ENCODE results near the gene FBLN2.

The FBLN2 gene

DNA sequence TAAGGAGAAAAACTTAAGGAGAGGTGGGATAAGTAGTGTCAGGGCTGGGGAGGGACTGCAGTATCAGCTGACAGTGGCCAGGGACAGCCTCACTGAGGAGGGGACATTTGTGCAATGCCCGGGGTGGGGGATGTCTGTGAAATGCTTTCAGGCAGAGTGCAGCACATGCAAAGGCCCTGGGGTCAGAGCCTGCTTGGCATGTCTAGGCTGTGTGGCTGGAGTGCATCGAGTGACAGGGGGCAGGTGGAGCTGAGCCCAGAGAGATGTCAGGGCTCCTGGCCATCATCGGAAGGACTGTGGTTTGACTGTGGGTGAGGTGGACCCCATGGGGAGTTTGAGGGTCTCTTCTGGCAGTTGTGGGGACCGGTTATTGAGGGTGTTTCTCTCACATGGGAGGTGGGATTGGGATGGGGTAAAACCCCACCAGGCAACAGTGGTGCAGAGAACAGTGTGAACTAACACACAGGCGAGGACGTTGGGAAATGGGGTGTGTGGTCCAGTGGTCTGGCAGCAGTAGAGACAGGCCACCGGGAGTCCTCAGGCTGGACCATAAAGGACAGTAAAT, 61.2 kb downstream of the FBLN2 start:
- no peak for DNase-seq

- no peak for DNase-seq
Measured at GRCh38 chr3:13611221-13611620, 62.3 kb downstream of the FBLN2 start.

DNA sequence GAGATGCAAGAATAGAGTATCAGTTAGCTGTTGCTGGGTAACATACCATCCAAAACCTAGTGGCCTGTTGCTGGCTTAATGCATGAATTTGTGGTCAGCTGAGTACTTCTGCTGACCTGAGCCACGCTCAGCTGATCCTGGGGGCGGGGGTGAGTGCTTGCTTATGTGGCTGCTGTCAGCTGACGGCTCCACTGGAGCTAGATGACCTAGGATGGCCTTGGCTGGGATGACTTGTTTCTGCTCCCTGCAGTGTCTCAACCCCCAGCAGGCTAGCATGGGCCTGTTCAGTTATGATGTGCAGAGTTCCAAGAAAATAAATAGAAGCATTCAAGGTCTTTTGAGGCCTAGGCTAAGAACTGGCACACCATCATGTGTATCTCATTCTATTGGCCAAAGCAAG, 63.9 kb downstream of the FBLN2 start:
- DNase-seq = no peak

GRCh38 chr3:13613343-13614190, 64.6 kb downstream of the FBLN2 start:
- no peak for DNase-seq

GRCh38 chr3:13614607-13615006, 65.7 kb downstream of the FBLN2 start:
- no peak for DNase-seq

DNA sequence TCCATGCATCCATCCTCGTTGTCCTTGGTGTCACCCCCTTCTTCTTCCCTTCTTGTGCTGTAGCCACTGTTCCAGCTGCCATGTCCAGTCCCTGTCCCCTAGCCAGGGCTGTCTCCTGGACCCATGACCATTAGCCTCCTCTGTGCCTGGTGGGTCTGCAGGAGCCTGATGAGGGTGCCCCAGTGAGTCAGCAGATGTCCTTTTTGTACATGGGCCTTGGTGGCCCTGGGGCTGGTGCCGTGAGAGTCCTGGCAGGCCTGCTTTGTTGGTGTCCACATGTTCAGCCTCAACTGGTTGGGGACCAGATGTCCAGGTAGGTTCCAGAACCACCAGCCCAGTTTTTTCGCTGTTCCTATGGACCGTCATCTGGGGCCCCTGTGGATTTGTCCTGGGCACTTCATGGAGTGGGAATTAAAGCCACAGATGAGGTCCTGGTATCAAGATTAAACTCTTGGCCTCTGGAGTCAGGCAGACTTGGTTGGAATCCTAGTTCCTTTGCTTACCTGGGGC, 66.1 kb downstream of the FBLN2 start:
- DNase-seq = no peak

DNA sequence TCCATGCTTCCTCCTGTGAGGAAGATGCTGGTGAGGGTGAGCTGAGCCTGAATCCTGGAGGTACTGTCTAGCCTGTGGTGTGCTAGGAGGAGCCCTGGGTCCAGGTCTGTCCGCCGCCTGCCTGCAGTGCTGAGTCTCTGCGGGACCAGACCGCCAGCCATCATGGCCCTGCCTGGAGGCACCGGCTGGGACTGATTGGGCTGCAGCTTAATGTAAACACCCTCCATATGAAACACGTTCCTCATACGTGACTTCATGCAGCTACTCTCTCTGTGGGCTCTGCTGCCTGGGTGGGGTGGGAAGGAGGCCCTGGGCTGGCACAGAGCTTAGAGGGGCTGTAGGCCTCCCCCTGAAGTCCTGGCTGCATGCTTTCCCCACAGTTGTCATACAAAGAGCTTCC, 67.4 kb downstream of the FBLN2 start:
- DNase-seq = no peak

GRCh38 chr3:13617097-13617738, 68.3 kb downstream of the FBLN2 start:
- no peak for DNase-seq

GRCh38 chr3:13617981-13618380, 69.1 kb downstream of the FBLN2 start:
- DNase-seq = no peak

DNA sequence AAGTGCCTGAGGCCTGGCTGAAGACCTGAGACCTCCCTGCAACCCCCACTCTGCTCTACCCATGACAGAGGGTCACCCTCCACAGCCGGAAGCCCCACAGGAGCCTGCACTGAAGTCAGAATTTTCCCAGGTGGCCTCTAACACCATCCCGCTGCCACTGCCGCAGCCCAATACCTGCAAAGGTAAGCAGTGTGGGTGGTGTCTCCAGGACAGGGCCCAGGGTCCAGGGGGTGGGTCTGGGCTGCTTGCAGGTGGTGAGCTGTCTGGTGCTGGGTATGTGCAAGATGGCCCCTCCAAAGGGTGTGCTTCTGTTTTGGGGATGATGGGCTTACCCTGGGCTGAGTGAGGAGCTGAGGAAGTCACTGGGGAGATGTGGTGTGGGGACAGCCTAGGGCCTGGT, 69.9 kb downstream of the FBLN2 start:
- DNase-seq = no peak

- DNase-seq = no peak
Measured at GRCh38 chr3:13619661-13620230, 70.8 kb downstream of the FBLN2 start.

DNA sequence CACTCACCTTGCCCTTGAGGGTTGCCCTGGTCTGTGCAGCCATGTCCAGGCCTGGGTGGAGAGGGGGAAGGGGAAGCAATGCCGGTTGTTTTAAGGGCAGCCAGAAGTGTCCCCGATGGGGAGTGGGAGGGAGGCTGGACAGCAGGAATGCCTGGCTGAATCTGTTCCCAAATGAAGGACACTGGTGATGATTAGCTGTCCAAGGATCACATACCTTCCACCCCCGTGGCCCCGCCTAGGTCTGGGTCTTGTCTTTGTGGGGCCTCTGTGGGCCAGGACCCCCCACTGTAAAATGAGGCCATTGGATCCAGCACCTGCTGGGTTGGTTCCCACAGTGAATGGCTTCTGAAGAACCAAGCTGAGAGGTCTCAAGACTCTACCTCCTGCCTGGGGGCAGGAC, 71.4 kb downstream of the FBLN2 start:
- DNase-seq = no peak

DNA sequence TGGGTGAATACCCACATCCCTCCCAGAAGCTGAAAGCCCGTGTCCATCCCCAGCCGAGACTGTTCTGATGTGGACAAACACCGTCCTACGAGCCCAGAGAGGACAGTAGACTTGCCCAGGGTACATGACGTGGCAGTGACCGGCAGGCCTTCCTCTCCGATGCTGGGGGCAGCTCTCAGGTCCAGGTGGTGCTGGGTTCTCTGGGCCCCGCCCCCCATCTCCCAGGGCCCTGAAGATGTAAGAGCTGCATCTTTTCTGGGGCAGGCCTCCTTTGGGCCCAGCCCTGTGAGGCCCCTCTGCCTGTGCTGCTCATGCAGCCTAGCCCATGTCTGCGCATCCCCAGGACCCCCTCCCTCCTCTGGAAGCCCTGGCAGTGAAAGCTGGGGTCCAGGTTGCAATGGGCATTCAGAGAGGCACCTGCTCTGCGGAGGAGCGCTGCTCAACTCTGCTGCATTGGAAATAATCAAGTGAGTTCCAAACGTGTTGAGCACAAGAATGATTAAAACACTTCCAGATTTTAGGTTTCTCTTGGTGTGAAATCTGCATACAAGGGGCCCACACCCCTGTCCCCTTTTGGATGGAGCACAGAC, 71.9 kb downstream of the FBLN2 start:
- DNase-seq = no peak

- DNase-seq = no peak
Measured at GRCh38 chr3:13621381-13622221, 72.7 kb downstream of the FBLN2 start.

DNA sequence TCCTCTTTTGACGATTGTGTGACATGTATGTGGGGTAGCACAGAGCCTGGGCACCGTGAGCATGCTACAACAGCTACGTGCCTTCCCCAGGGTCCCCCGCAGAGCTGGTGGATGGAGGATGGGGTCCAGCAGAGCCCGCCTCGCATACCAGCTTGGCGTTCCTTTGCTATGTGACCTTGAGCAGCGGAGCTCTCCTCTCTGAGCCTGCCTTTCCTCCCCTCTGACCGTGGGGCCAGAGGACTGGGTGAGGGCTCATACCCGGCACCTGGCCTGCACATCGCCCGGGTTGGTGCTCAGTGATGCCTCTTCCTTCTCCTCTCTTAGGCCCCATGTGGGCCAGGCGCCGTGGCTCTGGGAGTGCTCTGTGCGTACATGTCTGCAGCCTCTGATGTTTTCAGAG, 73.4 kb downstream of the FBLN2 start:
- DNase-seq = no peak

DNA sequence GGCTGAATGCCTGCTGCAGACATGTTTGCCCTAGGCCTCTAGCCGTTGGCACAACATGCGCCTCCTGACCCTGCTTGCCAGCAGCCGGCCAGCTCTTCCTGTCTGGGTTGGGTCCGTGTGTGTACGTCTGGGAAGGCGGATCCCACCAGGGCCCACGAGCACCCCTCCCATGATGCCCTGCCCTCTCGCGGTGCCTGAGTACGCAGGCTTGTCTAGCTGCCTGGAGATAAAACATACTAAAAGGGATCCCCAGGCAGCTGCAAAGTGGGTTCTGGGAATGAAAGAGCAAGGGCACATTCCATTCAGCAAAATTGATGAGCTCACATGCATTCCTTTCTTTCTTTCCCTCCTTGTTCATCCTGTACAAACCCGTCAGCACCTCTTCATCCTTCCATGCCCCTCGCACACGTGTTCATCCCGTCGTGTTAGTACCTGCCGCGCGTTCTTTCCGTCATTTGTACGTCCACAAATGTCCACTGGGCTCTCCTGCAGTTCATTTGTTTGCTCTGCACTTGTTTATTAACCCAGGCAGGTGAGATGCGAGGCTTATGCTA, 74.3 kb downstream of the FBLN2 start:
- DNase-seq = no peak

DNA sequence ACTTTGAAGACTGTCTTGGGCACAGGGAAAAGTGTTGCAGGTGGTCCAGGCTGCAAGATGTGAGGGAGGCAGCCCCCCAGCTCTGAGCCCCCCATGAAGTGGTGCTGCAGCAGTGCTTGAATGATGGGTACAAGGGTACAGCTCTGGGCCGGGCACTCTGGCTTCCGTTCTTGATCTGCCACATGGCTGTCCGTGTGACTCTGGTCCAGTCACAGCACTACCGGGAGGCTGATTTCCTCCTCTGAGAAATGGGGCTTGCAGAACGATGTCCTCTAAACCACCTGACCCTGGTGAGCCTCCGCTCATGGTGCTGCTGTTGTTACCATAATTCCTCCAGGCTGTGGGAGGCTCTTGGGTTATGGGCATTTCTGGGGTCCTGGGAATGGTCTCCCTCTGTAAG, 75.1 kb downstream of the FBLN2 start:
- DNase-seq = no peak

GRCh38 chr3:13624671-13625125, 75.8 kb downstream of the FBLN2 start:
- no peak for DNase-seq

DNA sequence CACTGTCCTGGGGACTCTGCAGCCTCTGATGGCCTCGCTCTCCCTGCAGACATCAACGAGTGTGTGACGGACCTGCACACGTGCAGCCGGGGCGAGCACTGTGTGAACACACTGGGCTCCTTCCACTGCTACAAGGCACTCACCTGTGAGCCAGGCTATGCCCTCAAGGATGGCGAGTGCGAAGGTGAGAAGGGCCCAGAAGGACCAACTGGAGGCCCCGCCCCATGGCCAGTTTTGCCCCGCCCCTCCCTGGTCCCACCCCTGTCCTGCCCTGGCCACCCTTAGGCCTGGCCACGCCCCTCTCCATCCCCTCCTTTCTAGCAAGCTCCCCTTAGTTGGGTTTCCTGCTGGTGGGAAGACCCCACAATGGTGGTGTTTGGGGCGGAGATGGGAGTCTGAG, 77.5 kb downstream of the FBLN2 start:
- DNase-seq = no peak

GRCh38 chr3:13626915-13627460, 78.1 kb downstream of the FBLN2 start:
- DNase-seq = no peak

DNA sequence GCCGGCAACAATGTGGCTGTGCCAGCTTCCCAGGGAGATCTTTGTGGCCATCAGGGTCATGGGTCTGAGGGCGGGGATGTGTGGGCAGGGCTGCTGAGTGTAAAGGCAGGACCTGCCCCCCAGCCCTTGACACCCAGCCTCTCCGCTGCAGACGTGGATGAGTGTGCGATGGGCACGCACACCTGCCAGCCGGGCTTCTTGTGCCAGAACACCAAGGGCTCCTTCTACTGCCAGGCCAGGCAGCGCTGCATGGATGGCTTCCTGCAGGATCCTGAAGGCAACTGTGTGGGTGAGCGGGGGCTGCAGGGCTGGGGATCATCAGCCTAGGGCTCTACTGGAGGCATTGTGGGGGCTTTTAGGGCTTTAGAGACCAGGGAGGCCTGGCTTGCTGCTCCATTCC, 78.8 kb downstream of the FBLN2 start:
- no peak for DNase-seq

- no peak for DNase-seq
Measured at GRCh38 chr3:13628432-13628831, 79.5 kb downstream of the FBLN2 start.
